H54 (cell line): Measurements from ENCODE around the gene IL17REL.

Source experiments
- DNase-seq: peaks from one replicate; pipeline ENCODE4 v3.0.0; 2011; ENCODE audit warnings: low spot score, mixed read lengths; ENCODE audit not compliant: insufficient read length
- FAIRE-seq: peaks from 3 replicates; lab custom pipeline; 2011; peaks lifted over from hg19 to GRCh38; lab: Jason Lieb, UNC
- POLR2A ChIP-seq: IDR thresholded peaks from 2 replicates; pipeline ENCODE4 v1.6.1; 2011; ENCODE audit warnings: low read depth, mild to moderate bottlenecking, low read length

Gene IL17REL

GRCh38 chr22:49972163-49973017, 40.2 kb downstream of the IL17REL start:
- TF ChIP-seq POLR2A: no peak
- FAIRE-seq (no peak), DNase-seq (no peak)

- FAIRE-seq (no peak), DNase-seq (peak; percentile 65)
- no peak for TF ChIP-seq POLR2A
Measured at GRCh38 chr22:49971232-49972162, 41.1 kb downstream of the IL17REL start.

GRCh38 chr22:49970528-49971231, 41.9 kb downstream of the IL17REL start:
- TF ChIP-seq POLR2A: peak; percentile 75
- FAIRE-seq (peak; percentile 81), DNase-seq (peak; percentile 90)

- no peak for FAIRE-seq
- TF ChIP-seq POLR2A: no peak
Measured at GRCh38 chr22:49969751-49970527, 42.6 kb downstream of the IL17REL start.

DNA sequence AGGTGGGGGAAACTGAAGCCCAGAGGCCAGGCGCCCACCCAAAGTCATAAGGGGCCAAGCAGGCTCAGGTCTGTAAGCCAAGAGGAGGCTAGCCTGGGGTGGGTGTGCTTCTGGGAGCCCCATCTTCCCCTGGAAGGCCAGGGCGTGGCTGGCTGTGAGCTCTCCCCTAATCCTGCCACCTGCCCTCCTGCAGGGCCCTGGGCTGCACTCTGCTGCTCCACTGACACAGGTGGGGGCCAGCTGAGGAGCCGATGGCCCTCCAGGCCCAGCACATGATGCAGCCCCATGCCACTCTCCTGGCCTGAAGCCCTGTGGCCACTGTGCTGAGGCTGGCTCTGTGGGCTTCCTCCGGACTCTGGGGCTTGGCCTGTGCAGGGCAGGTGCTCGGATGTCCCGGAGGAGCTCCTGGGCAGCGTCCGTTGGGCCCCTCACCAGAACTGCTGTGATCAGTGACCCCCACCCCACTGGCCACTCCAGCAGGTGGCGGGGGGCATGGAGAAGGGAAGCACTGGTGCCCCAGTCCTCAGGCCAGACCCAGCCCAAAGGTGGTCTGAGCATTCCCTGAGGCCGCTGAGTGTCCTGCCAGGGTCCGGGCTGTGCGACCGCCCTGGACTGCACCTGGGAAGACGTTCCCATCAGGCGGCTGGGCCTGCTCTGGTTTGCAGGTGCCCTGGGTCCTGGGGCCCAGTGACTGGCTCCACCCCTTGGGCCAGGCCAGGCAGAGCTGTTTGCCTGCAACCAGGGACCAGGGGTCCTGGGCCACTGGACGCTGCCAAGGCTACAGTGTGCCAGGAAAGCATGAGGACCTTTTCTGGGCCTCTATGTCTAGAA, 43.5 kb downstream of the IL17REL start:
- no peak for FAIRE-seq
- no peak for DNase-seq
- TF ChIP-seq POLR2A: no peak

More at GRCh38 chr22:49969751-49970527, 42.6 kb downstream of the IL17REL start:
- DNase-seq: no peak

- no peak for TF ChIP-seq POLR2A
- FAIRE-seq (no peak), DNase-seq (no peak)
Measured at GRCh38 chr22:49968313-49968830, 44.2 kb downstream of the IL17REL start.

- FAIRE-seq: no peak
- TF ChIP-seq POLR2A: no peak
- no peak for DNase-seq
Measured at GRCh38 chr22:49967706-49968208, 44.8 kb downstream of the IL17REL start.

DNA sequence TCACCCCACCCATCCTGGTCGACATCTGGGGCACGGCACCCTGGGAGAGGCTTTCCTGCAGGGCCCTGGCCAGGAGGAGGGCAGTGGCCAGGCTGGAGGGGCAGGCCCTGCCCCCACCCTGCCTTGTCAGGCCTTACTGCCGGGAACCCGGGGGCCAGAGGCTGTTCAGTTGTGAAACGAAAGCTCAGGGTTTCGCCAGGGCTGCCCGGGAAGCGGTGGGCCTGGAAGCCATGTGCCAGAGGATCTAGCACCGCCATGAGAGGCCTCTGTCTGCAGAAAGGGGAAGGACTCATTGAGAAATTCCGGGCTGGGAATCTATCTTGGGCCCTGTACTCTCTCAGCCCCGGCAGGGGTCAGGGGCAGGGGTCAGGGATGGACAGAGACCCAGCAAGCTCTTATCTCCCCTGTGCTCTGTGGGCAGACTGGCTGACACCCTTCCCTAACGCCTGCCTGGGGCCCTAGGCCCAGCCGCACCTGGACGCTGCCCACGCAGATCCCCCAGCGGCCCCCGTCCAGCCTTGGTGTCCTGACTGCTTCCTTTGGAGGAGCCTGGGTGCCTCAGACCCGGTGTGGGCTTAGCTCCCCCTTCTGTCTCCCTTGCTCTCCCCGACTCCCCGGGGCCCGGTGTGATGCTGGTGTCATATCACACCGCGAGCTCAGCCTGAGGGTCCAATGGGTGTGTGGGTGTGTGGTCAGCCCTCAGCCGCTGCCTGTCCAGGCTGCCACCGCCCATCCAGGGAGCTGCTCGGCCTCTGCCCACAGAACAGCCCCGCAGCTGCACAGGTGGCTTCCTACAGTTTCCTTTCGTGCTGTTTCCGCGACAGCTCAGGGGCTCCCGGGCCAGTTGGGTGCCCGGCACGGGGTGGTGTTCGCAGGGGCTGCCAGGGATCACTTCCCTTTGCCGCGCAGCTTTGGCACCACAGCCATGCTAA, 45.5 kb downstream of the IL17REL start:
- DNase-seq: no peak
- no peak for TF ChIP-seq POLR2A
- no peak for FAIRE-seq

DNA sequence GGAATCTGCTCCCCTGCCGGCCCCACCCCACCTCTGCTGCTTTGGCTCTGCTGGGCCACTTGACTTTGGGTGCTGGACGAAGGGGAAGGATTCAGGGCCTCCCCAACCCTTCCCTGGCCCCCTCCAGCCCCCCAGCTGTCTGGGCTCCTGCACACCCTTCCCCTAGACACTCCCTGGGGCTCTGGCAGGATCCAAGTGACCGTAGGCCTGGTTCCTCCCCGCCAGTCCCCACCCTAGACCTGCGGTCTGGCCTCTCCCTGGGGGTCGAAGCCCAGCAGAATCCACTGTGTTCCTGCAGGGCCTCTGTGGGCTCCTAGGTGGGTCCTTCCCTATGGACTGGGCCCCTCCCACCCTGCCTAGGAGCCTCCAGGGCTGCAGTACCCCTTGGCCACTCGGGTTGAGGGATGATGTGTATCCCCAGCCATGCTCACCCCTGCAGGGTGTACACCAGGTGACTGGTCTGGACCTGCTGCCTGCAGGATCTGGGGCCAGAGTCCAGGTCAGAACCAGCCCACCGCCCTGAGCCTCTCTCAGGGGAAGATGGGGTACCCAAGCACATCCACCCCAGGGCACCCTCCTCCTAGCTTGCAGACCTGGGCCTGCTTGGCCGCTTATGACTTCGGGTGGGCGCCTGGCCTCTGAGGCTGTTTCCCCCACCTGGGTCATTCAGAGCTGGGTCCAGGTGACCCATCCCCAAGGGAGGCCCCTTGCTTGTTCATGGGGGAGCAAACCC, 46.4 kb downstream of the IL17REL start:
- no peak for TF ChIP-seq POLR2A
- DNase-seq: no peak
- FAIRE-seq: no peak
